ENCODE measurements around the gene TGFBR3.

GRCh38 chr1:91829293-91830153, 56.4 kb downstream of the TGFBR3 start:
- TF ChIP-seq CTCF (IDR thresholded peaks at IDR 0.05; ENCODE audit: poor library complexity) (no peak), EZH2 (IDR thresholded peaks at IDR 0.05; ENCODE audit: borderline replicate concordance) (no peak), EZH2phosphoT487 (IDR thresholded peaks at IDR 0.05; ENCODE audit: low read depth, severe bottlenecking, unreplicated experiment) (no peak)
